DMS 273 (cell line): ENCODE data around the gene CHD2.
"Not testable (repeated sequence)": the region's sequence is repeated elsewhere in the genome, so short reads cannot be mapped to it uniquely, and the experiment has no call there.

Experiments used
- DNase-seq: peaks from one replicate; lab custom pipeline; 2025; ENCODE audit not compliant: unreplicated experiment; lab: John Stamatoyannopoulos, UW

CHD2 gene

GRCh38 chr15:93007994-93008393, 107.9 kb downstream of the CHD2 start:
- DNase-seq, result no peak

DNA sequence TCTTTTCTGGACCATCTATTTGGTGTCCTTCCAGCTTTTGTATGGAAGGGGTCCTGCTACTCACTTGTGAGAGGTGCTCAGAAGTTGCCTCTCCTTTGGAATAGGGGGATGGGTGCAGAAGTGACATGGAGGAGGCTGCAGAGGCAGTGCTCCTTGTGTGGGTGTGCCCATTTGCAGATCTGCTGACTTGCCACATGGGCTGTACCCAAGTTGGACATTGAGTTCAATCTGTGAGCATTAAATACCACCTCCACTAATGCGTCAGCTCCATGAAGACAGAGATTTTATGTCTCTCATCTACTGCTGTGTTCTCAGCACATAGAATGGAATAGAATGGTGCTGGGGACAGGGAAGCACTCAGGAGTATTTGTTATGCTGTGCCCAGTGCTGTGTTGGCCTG, 112.7 kb downstream of the CHD2 start:
- no peak for DNase-seq

- no peak for DNase-seq
Observed at GRCh38 chr15:93017526-93017925, 117.4 kb downstream of the CHD2 start.

- DNase-seq, result no peak
Observed at GRCh38 chr15:93018574-93018973, 118.5 kb downstream of the CHD2 start.

DNA sequence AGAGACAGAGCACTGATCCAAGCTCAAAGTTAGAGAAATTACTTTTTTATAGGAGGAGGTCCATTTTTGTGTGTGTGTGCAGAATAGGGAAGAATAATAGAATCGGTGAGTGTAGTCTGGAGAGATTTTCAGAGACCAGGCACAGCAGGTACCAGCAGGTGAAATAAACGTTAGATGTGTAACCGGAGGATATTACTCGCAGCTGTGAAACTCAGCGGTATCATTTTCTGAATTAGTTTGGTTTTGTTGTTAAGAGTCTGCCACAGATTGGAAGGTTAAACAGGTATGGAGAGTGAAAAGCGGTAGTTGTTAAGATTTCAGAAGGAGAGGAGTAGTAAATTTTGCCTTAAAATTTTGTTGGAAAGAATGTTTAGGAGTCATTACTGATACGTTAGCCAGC, 119.0 kb downstream of the CHD2 start:
- no peak for DNase-seq

DNA sequence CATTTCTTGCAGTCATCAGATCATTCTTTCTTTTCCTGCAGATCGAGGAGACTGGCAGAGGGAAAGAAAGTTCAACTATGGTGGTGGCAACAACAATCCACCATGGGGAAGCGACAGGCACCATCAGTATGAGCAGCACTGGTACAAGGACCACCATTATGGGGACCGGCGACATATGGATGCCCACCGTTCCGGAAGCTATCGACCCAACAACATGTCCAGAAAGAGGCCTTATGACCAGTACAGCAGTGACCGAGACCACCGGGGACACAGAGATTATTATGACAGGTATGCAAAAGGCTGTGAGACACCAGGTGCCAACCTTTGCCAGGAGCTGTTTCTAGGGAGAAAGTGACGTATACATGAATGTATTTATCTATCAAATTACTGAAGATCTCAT, 119.8 kb downstream of the CHD2 start:
- no peak for DNase-seq

GRCh38 chr15:93020976-93021772, 121.0 kb downstream of the CHD2 start:
- DNase-seq, result no peak

DNA sequence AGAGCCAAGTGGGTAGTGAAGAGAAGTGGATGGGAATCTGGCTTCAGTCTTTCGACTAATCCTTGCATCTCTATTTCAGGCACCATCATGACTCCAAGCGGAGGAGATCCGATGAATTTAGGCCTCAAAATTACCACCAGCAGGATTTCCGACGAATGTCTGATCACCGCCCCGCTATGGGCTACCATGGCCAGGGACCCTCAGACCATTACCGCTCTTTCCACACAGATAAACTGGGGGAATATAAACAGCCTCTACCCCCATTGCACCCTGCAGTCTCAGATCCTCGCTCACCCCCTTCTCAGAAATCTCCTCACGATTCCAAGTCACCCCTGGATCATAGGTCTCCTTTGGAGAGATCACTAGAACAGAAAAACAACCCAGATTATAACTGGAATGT, 124.2 kb downstream of the CHD2 start:
- DNase-seq, result no peak

DNA sequence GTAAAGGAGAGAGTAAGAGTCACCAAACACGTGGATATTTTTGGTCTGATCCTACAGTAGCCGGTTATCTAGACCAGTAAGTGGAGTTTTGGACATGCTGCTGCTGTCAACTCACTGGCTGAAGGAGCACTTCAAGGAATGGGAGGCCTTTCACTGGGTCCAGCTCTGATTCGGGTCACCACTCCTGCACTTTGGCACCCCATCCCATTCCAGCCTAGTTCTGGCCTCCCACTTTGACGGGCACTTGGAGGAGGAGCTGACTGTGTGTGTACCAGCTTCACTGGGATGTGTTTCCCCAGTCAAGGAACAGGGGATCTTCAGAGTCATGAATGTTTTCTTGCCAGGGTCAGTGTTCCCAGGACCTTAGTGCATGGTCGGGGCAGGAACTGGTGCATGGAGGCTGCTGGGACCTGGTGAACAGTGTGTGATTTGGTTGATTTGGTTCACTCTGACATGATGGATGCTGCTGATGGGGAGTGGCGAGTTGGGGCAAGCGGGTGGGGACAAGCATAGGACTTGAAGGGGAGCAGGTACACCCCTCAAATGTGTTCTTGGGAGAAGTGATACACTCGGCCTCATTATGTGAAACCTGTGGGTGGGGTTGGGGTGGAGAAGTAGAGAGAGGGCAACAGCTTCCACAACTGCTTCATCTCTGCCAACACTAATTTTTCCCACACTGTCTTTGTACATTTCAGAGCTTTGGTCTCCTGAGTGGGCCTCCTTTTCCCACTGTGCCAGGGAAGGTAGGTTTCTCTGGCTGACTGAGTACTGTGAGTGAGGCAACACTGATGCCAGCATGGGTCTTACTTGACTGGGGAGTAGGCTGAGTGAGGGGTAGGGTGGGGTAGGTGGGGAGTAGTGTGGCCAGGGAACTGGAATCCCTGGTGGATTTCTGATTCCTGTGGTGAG, 124.8 kb downstream of the CHD2 start:
- DNase-seq, result no peak

DNA sequence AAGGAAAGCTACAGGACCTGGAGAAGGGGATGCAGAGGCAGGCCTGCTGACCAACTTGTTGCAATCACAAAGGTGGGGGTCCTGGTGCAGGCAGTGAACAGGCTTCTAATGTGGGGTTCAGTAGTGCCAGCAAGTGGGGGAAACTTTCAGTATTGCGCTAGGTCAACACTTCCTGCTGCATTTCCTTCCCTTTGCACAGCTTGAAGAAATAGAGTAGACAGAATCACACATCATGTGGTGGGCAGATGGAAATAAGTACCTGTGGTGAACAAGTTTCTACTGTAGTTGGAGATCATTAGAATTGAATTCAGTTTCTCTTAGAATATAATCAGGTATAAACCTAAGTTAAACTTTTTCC, 125.5 kb downstream of the CHD2 start:
- DNase-seq, result no peak

GRCh38 chr15:93026380-93026817, 126.3 kb downstream of the CHD2 start:
- DNase-seq, result no peak

DNA sequence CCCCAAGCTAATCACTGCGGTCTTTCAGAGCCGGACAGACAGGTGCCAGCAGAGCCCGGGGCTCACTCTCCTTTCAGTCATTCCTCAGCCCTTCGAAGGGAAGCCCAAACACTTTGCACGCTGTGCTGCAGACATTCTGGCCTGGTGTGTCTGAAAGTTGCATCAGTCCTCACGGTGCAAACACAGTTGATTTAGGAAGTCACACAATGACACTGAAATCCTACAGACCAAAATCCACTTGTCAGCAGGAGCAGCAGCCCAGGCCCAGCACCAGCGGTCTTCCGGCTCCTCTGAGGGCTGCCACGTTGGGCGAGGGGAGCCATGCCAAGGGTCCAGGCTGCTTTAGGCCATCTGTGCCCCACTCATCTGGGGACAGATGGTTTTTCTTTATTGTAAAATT, 127.3 kb downstream of the CHD2 start:
- peak; percentile 51 for DNase-seq

GRCh38 chr15:93028111-93028631, 128.0 kb downstream of the CHD2 start:
- DNase-seq, result peak; percentile 56

DNA sequence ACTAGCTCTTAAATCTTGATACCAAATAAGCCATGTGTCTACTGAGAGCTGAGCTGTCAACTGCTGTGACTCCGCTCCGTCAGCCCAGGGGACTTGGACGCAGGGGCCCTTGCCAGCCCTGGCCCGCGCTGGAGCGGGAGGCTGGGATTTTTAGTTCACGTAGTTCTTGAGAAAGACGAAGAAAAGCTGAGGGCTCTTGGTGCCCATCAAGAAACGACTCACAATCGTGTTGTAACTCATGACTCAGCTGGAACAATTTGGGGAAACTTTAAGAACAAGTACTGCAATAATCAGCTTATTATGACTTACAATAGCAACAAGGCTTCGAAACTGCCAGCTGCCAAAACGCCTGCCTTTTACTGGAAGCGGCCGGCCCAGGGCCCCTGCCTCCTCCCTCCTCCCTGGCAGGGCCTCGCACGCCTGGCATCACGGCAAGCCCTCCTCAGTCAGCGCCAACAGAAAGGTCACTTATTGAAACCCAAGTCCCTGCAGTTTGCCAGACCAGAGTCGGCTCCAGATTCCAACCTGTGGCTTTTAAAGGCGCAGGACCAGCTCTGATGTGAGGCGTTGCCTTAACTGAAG, 128.6 kb downstream of the CHD2 start:
- DNase-seq, result peak; percentile 53

DNA sequence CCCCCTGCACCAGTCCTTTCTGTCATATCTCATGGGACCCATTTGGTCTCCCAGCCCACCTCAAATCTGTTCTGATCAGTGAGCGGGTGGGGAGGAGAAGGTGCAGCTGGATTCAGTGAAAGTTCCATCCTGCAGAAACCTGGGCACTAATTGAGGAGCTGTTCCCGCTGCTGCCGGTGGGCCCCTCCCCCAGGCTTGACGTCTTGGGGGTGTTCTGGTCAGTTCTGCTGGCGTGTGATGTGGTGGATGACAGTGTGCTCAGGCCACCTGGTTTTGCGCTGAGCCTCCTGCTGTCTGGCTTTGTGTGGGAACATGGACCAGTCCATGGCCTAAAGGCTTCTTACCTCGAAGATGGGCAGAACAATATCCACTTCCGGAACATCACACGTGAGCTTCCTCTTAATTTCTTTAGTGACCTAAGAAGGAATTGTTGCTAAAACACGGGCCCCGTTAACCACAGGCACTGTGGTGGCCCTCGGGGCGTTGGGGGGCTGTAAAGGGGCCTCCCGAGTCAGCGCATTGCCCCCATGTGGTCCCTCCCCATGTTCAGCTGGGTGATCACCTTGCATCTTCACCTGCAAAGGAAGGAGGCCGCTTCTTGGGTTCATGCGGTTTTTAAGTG, 129.2 kb downstream of the CHD2 start:
- DNase-seq, result no peak

DNA sequence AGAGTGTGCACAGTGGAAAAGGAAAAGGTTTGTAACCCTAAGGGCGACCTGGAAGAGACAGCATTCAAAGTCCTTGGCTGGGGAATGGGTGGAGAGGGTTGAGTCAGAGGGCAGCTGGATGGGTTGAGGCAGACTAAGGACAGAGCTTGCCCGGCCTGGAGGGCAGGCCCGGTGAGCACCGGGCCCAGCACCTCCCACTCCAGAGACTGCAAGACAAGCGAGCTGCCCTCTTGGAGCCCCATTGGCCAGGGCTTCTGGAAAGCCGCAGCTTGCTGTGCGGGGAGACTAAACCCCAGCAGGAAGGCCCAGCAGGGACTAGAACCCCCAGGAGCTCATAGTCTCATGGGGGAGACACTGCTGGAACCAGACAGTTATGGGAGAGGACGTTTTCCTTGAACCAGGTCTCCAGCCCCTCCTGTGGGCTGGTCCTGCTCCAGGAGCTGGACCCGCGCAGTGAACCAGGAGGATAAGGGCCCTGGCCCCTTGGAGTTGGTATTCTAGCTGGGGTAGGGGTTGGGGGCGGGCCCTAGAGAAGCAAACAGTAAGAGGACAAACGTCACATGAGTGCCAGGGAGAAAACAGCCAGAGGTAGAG, 129.8 kb downstream of the CHD2 start:
- no peak for DNase-seq

GRCh38 chr15:93030430-93031102, 130.4 kb downstream of the CHD2 start:
- DNase-seq, result peak; percentile 80

- DNase-seq, result no peak
Observed at GRCh38 chr15:93031103-93031464, 131.0 kb downstream of the CHD2 start.

DNA sequence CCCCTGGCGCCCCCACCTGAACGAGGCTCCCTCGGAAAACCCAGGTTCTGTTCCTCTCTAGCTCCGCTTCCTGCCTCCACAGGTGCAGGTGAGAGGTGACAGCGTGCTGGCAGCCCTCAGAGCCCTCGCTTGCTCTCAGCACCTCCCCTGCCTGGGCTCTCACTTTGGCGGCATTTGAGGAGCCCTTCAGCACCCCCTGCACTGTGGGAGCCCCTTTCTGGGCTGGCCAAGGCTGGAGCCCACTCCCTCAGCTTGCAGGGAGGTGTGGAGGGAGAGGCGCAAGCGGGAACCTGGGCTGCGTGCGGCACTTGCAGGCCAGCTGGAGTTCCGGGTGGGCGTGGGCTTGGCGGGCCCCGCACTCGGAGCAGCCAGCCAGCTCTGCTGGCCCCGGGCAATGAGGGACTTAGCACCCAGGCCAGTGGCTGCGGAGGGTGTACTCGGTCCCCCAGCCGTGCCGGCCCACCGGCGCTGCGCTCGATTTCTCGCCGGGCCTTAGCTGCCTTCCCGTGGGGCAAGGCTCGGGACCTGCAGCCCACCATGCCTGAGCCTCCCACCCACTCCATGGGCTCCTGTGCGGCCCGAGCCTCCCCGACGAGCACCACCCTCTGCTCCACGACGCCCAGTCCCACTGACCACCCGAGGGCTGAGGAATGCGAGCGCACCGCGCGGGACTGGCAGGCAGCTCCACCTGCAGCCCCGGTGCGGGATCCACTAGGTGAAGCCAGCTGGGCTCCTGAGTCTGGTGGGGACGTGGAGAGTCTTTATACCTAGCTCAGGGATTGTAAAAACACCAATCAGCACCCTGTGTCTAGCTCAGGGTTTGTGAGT, 131.6 kb downstream of the CHD2 start:
- not testable (repeated sequence) for DNase-seq
